Amygdala (tissue), 56 donors: ENCODE measurements around the gene DCBLD1.

Experiments used
- DNase-seq, 56 donors: peaks; one replicate each; lab custom pipeline; 2025; lab: John Stamatoyannopoulos, UW

The DCBLD1 gene

DNA sequence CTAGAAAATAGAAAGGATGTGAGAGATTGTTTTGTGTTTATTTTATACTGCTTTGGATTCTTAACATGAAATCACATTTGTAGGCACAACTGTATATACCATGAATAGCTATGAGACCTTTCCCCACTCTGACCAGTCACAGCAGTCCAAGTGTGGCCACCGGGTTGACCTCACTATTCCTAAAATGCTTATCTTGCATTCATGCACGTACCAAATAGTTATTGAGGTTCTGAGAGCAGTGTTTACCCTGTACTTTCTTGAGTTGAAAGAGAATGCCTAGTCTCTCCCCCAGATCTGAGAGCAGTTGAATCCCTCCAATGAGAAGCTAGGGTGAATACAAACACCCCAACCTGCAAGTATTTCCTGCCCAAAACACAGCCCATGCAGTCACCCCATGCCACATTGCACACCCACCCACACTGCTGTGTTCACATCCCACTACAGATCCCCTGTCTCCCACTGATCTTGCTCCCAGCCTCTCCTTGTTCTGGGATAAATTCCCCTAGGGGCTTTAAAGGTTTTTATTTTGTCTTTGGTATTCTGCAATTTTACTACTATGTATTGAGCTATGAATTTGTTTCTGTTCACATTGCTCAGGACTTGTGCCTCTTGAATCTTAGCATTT is 68.3 kb downstream of the DCBLD1 start:
- DNase-seq, result no peak

DNA sequence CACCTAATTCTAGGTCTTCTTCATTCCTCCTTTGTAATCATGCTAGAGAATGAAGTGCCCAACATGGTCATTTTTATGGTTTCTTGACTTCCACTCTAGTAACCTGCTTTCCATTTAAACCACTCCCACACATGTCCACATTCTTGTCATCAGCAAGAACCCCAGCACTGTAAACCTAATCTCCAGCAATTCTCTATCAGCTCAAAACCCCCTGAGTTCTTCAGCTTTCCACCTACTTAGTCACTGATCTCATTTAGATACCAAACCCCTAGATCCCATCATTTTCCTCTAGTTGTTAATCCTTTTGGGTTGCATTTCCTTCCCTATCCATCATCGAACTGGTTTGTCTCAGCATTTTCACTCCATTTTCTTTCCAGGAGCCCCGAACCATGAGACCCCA is 70.1 kb downstream of the DCBLD1 start:
- no peak for DNase-seq

DNA sequence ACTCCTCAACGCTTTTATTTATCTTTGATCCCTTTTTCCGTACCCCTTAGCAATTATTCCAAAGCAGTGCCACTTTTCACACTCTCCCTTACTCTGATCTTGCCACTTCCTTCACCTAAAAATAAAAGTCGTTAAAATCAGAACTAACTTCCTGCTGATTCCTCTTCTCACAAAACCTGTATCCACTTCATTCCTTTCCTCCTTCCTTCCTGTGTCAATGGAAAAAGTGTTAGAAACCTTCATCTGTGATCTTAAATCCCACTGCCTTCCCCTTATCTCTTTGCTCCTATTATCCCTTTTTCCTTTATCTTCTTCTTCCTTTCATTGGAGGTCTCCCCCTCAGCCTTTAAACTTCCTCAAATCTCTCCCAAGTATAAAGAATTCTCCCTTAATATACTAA is 70.7 kb downstream of the DCBLD1 start:
- no peak for DNase-seq

DNA sequence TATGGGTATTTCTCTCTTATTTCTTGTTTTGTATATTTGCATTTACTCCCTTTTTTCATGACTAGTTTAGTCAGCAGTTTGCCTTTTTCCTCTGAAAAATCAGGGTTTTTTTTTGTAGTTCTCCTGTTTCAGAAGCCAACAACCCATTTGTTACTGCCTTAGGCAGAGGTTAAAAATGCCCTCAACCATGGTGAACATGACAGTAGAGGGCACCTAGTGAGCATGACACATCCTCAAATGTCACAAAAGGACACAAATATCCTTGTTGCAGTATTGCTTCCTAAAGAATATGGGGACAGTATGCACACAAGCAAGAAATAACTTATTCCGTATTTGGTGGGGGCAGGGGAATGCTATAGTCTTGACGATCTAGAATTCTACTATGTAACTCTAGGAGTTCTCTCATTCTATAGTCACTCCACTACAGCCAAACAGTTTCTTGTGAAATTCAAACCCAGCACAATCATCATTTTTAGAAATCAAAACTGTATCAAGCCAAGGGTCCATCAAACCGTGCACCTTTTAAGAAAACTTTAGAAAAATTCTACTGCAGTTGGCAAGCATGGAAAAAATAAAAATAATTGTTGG is 72.9 kb downstream of the DCBLD1 start:
- DNase-seq, result no peak

DNA sequence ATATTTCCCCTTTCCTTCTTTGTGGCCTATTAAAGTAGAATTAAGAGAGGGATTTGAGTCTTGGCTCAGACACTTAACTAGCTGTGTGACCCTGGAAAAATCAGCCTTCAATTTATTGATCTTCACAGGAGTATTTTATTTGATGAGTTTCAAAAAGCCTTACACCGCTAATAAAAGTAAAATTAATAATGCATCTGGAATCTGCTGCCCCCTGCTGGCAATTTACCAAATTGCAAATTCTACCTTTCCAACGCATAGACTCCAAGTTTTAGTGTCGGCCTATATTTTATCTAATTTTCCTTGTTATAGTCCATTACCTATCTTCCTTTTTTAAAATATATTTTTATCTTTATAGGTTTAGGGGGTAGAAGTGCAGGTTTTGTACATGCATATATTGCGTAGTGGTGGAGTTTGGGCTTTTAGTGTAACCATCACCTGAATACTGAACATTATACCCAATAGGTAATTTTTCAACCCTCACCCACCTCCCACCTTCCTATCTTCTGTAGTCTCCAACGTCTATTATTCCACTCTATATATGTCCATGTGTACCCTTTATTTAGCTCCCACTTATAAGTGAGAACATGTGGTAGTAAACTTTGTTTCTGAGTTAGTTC is 73.5 kb downstream of the DCBLD1 start:
- peak in 24 of 56 donors; percentile 2 to 77 (median 6) for DNase-seq

DNA sequence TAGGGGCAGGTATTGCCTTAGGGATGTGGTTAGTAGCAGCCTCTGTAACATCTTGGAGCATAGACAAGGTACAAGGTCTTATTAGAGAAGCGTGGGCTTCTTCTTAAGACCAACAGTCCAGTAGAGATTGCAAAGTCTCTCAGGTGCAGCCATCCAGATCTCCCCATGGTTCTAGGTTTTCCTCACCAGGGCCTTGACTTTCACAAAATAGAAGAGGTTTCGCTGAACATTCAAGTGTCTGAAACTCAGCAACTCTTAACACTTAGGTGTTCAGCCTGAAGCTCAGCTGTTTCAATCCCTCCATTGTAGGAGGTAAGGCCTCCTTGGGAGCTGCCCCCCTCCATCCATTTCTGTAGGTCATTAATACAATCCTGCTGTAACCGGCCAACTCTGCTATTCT is 75.5 kb downstream of the DCBLD1 start:
- no peak for DNase-seq

DNA sequence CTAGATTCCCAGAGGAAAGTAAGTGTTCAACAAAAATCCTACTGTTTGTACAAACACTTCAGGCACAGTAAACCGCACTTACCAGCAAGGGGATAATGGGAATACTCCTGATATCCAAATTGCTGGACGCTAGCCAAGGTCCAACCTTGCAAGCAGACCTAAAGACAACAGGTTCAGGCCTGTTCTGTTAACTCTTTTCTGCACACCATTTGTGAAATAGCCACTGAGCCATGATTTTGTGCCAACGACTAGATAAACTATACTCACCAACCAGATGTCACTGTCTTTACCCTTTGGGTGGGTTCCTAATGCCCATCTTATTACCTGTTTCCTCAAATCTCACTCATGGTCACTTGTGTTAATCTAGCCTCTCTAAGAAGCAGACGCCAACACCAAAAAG is 76.3 kb downstream of the DCBLD1 start:
- no peak for DNase-seq

DNA sequence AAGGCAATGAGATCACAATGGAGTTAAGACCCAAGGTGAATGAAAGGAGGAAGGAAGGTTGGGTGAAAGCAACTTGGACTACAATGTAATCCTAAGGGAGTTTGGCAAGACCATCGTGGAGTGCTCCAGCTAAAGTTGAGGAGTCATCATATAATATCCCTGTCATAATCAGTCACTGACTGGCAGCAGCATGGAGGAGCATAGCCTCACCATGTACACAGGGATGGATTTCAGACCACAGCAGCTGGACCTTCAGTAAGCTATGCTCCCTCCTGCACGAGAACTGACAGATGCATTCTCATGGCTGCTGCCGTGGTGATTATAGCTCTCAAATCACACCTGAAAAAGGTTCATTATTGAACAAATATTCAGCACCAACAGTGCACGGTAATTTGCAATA is 76.8 kb downstream of the DCBLD1 start:
- no peak for DNase-seq

DNA sequence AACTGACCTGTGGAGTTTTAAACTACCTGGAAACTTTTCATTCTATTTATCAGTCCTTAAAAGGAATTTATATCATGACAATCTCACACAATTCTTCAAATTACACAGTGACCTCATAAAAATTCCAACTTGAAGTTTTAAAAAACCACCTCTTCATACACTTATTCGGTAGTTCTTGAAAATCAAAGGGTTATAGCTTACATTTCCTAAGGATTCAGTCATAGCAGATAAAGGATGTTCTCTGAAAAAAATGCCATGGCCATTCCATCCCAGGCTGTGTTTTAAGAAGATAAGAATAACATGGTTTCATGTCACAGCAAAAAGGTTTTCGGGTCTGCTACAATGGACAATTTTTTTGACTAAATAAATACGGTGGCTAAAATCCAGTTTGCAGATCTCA is 78.7 kb downstream of the DCBLD1 start:
- DNase-seq, result no peak

DNA sequence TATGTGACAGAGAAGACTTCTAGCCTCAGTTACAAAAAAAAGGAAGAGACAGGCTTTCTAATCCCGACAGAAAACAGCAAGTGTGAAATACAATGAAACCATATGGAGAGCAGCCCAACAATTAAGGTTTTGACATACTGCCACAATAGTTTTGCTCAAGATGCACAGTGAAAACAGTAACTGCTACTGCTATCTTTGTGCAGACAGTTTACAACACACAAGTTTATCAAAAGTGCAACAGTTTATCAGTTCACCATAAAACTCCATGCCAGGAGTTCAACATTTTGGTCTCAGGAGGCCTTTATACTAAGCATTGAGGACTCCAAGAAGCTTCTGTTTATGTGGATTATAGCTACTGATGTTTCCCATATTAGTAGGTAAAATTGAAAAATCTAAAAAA is 82.2 kb downstream of the DCBLD1 start:
- no peak for DNase-seq

DNA sequence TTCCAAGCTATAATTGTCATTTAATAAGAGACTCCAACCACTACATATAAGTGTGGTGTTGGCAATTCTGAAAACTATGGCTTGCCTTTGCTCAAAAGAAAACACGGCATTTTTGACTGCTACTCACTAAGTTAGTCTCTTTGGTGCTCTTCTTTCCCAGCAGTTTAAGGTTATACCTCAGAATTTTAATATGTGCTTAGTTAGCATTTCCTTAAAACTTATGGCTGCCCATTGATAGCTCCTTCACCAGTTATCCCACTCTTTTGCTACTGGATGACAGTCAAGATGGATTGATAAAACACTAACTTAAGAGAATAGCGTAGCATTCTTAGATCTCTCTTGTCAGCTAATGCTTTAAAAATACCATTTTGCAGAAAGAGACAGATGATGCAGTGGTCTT is 85.8 kb downstream of the DCBLD1 start:
- no peak for DNase-seq

DNA sequence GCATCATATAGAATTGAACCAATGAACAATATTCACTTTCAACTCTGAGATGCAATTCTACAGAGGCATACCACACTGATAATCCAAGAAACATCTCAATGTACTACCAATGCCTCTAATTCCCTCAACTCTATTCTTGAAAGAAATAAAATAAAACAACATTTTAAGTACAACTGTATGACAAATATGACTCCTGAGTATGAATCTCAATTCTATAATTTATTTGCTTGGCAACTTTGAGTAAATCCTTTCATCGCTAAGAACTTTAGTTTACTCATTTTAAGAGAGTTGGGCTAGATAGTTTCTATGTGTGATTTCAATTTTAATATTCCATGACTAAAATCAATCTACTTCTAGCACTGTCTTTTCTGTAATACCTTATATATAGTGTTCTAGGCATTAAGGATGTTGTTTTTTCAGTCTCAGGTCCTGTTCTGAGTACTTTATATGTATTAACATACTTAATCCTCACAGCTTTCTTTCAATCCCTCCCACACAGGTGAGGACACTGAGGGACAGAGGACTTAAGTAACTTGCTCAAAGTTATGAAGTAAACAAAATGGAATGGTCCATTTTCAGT is 86.4 kb downstream of the DCBLD1 start:
- no peak for DNase-seq

DNA sequence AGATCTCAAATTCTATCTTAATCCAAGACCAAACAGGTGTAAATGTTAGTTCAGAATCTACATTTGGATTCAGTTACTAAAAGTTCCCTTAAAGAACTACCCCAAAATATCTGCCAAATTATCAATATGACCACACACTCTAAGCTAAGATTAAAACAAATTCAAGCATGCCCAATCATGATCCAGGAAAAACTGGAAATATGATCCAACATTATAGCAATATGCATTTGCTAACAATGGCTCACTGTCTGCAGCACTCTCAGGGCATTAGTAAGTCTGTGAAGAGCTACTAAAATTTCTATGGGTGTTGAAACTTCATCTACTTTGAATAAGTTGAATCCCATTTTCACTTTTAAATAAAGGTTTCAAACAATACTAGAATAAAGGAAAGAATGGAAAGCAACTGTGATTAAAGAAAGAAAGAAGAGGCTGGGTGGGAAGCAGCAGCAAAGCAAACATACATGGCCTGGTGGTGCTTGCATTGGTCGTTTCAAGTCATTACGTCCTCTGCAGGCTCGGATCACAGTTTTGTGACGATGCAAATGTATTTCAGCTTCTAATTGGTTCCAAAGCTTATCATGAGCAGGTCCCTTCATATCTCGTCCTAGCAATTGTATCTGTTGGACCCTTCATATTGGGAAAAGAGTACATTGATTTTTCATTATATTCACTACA is 90.7 kb downstream of the DCBLD1 start:
- DNase-seq, result no peak

DNA sequence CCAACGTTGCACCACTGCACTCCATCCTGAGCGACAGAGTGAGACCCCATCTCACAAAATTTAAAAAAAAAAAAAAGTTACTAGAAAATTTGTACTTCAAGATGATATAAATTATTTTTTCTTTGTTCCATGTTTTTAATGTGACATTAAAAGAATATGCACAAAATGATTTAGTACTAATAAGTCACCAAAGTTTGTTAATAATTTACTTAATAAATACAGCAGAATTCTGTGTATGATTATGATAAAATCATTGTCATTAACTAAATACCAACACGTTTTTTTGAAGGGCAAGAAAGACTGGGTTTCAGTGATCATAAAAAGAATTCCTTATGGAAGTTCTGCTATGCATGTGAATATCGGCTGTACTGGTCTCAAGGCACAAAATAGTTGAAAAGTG is 91.7 kb downstream of the DCBLD1 start:
- no peak for DNase-seq

DNA sequence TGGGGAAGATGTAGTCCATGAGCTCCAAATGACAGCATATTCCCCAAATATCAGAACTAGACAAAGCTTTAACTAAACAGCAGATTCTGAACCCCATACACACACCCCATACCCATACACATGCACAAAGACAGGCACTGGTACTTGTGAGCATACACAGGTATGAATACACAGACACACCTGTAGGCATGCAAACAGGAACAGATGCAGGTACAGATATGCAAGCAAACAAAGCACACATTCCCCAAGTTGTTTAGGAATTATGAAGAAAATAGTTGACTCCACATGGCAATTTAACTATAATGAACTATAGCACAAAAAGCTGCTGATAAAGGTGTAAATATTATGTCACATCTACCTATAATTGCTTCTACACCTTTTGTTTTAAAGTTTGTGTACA is 103.2 kb downstream of the DCBLD1 start:
- no peak for DNase-seq

DNA sequence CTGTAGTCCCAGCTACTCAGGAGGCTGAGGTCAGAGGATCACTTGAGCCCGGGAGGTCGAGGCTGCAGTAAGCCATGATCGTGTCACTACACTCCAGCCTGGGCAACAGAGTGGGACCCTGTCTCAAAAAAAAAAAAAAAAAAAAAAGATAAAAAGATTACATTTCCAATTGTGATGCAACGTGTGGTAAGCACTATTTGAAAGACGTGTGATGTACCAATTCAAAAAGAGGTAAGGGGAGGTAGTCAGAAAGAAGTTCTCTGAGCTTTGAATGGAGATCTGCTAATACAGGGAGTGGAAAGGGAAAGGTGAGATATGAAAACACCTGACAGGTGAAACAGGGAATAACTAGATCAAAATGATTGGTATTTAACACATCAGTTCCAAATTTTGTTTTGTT is 108.0 kb downstream of the DCBLD1 start:
- no peak for DNase-seq

DNA sequence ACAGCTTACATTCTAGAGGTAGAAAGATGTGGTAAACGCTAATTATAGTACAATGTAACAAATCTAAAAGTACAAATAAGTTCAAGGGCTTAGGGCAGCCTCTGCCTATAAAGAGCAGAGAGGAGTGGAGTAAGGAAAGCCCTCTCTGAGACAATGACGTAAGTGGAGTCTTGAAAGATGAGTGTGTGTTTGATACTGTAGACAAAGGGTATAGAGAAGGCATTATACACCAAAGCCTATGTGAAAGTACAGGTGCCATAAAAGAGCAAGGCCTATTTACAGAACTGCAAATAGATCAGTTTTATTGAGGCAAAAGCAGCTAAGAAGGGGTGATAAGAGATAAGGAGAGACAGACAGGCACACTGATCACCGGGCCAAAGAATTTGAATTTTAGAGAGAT is 108.9 kb downstream of the DCBLD1 start:
- DNase-seq, result no peak

DNA sequence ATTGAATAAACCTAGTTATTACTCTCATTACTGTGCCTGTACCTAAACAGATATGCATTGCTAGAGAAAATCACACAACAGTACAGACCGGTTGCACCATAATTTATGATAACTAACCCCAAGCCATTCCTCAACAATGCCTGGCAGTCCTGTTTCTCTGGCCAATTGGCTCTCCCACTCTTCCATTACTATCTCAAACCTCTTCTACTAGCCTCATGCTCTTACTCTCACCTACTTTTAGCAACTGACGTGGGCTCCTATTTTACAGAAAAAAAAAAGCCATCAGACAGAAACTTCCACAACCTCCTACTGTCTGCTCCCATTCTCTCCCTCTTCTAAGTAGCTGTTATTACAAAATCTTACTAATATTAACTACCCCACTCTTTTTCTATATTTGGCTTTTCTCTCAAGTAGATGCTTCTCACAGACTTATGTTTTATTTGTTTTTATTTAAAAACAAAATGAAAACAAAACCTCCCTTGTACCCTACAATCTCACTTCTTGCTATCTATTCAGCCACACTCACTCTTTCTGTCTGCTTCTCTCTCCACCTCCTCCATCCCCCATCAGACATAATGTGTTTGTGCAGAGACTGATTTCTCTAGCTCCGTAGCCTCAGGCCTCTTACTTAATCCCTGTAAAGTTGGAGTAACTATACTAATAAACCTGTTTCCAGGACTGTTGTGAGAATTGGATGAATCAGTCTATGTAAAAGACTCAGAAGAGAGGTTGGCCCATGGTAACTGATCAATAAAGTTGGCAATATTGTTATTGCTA is 110.7 kb downstream of the DCBLD1 start:
- no peak for DNase-seq

DNA sequence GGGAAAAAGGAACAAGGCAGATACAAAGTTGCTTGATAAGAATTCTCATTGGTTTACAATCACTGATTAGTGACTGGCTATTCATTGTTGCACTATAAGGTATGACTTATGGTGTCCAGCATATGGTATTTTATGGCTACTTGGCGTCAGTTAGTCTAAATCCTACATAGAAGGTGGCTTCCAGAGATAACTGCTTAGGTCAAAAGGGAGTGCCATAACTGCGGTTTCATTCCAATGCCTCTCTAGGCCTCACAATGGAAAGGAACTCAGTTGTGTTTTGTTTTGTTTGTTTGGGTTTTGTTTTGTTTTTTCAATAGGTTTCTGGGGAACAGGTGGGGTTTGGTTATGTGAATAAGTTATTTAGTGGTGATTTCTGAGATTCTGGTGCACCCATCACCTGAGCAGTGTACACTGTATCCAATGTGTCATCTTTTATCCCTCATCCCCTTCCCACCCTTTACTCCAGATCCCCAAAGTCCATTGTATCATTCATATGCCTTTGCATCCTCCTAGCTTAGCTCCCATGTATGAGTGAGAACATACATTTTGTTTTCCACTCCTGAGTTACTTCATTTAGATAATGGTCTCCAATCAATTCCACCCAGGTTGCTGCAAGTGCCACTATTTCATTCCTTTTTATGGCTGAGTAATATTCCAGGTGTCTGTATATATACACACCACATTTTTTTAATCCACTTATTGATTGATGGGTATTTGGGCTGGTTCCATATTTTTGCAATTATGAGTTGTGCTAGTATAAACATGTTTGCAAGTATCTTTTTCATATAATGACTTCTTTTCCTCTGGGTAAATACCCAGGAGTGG is 112.8 kb downstream of the DCBLD1 start:
- DNase-seq, result no peak

DNA sequence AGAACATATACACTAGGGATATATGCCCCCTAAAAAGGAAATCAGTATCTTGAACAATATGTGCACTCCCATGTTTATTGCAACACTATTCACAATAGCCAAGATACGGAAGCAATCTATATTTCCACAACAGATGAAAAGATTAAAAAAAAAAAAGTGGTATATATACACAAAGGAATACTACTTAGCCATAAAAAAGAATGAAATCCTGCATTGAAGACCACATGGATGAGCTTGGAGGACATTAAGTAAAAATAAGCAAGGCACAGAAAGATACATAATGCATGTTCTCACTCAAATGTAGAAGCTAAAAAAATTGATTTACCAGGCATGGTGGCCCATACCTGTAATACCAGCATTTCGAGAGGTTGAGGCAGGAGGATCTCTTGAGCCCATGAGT is 115.3 kb downstream of the DCBLD1 start:
- DNase-seq, result no peak
